HEK293 (cell line): ENCODE results near the gene CTCFL.
A peak's percentile ranks its signal among the peaks of the same experiment; 100 is the strongest.

Experiments used
- YY1 ChIP-seq: fragments of 450-650 bp; formaldehyde crosslinking; IDR thresholded peaks from 2 replicates; pipeline ENCODE4 v1.5.1; 2018; ENCODE audit warnings: missing biosample characterization, missing genetic modification characterization
- ZBTB49 ChIP-seq: fragments of 450-650 bp; formaldehyde crosslinking; IDR thresholded peaks from 2 replicates; pipeline ENCODE4 v1.5.1; 2016; ENCODE audit warnings: missing biosample characterization, missing genetic modification characterization, low read depth
- ZBTB7A ChIP-seq: fragments of 450-650 bp; formaldehyde crosslinking; IDR thresholded peaks from 2 replicates; pipeline ENCODE4 v1.5.1; 2016; ENCODE audit warnings: low read depth, missing biosample characterization, missing genetic modification characterization
- ZNF121 ChIP-seq: fragments of 450-650 bp; formaldehyde crosslinking; IDR thresholded peaks from 2 replicates; pipeline ENCODE4 v1.5.1; 2016; ENCODE audit warnings: missing biosample characterization, missing genetic modification characterization
- ZNF175 ChIP-seq: fragments of 450-650 bp; formaldehyde crosslinking; IDR thresholded peaks from 2 replicates; pipeline ENCODE4 v1.5.1; 2016; ENCODE audit warnings: missing biosample characterization, missing genetic modification characterization
- ZNF18 ChIP-seq: fragments of 450-650 bp; formaldehyde crosslinking; IDR thresholded peaks from 2 replicates; pipeline ENCODE4 v1.5.1; 2016; ENCODE audit warnings: missing biosample characterization, missing genetic modification characterization
- ZNF324 ChIP-seq: fragments of 450-650 bp; formaldehyde crosslinking; IDR thresholded peaks from 2 replicates; pipeline ENCODE4 v1.5.1; 2016; ENCODE audit warnings: missing biosample characterization, missing genetic modification characterization
- ZNF677 ChIP-seq: fragments of 450-650 bp; IDR thresholded peaks from 2 replicates; pipeline ENCODE4 v1.5.0; 2018; ENCODE audit warnings: missing biosample characterization, mild to moderate bottlenecking, missing genetic modification characterization, moderate library complexity
- ZNF837 ChIP-seq: fragments of 450-650 bp; formaldehyde crosslinking; IDR thresholded peaks from 2 replicates; pipeline ENCODE4 v1.5.1; 2016; ENCODE audit warnings: missing biosample characterization, missing genetic modification characterization
- TF ChIP-seq, protein P1 (sequence below): fragments of 450-650 bp; formaldehyde crosslinking; IDR thresholded peaks from 2 replicates; pipeline ENCODE4 v1.5.1; 2016; ENCODE audit warnings: missing biosample characterization, missing genetic modification characterization
- TF ChIP-seq, protein P2 (sequence below): fragments of 450-650 bp; formaldehyde crosslinking; IDR thresholded peaks from 2 replicates; pipeline ENCODE4 v1.5.1; 2016; ENCODE audit warnings: missing biosample characterization, missing genetic modification characterization

DNA sequence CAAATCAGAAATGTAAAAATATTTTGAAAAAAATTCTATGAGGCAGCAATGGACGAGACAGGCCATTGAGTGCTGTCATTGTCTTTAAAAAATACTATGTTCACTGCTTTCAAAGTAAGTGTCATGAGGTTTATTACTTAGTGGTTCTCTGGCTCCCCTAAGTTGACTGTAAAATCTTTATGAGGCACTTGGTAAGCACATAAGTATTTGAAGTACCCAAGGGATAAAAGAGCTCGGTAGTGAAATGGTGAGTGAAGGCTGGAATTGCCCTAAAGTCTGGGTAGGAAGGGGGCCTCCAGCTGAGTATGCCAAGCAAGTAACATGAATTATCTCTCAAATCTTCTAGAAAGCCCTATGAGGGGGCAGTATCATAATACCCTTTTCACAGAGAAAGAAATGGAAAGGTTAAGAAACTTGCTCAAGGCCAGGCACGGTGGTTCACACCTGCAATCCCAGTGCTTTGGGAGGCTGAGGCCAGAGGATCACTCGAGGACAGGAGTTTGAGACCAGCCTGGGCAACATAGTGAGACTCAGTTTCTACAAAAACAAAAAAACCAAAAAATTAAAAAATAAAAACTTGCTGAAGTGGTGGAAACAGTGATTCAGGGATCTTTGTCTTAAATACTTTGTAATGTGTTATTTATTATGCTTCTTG, 5.5 kb upstream of the CTCFL start:
- TF ChIP-seq ZNF837 (tag by site-specific recombination) (no peak), ZBTB49 (tag by site-specific recombination) (no peak), YY1 (tag by site-specific recombination) (no peak), ZNF677 (tag by site-specific recombination) (no peak), ZNF175 (tag by site-specific recombination) (no peak), ZNF121 (tag by site-specific recombination) (peak; percentile 90), ZBTB7A (no peak), ZNF18 (tag by site-specific recombination) (peak; percentile 91), ZNF324 (tag by site-specific recombination) (no peak)
- TF ChIP-seq, protein P1, sequence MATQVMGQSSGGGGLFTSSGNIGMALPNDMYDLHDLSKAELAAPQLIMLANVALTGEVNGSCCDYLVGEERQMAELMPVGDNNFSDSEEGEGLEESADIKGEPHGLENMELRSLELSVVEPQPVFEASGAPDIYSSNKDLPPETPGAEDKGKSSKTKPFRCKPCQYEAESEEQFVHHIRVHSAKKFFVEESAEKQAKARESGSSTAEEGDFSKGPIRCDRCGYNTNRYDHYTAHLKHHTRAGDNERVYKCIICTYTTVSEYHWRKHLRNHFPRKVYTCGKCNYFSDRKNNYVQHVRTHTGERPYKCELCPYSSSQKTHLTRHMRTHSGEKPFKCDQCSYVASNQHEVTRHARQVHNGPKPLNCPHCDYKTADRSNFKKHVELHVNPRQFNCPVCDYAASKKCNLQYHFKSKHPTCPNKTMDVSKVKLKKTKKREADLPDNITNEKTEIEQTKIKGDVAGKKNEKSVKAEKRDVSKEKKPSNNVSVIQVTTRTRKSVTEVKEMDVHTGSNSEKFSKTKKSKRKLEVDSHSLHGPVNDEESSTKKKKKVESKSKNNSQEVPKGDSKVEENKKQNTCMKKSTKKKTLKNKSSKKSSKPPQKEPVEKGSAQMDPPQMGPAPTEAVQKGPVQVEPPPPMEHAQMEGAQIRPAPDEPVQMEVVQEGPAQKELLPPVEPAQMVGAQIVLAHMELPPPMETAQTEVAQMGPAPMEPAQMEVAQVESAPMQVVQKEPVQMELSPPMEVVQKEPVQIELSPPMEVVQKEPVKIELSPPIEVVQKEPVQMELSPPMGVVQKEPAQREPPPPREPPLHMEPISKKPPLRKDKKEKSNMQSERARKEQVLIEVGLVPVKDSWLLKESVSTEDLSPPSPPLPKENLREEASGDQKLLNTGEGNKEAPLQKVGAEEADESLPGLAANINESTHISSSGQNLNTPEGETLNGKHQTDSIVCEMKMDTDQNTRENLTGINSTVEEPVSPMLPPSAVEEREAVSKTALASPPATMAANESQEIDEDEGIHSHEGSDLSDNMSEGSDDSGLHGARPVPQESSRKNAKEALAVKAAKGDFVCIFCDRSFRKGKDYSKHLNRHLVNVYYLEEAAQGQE (tag by site-specific recombination) = no peak
- TF ChIP-seq, protein P2, sequence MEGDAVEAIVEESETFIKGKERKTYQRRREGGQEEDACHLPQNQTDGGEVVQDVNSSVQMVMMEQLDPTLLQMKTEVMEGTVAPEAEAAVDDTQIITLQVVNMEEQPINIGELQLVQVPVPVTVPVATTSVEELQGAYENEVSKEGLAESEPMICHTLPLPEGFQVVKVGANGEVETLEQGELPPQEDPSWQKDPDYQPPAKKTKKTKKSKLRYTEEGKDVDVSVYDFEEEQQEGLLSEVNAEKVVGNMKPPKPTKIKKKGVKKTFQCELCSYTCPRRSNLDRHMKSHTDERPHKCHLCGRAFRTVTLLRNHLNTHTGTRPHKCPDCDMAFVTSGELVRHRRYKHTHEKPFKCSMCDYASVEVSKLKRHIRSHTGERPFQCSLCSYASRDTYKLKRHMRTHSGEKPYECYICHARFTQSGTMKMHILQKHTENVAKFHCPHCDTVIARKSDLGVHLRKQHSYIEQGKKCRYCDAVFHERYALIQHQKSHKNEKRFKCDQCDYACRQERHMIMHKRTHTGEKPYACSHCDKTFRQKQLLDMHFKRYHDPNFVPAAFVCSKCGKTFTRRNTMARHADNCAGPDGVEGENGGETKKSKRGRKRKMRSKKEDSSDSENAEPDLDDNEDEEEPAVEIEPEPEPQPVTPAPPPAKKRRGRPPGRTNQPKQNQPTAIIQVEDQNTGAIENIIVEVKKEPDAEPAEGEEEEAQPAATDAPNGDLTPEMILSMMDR (tag by site-specific recombination) = no peak
